ENCODE measurements around the gene EVPL. TPM values are rescaled to one million over a fixed set of nuclear protein-coding genes. Genes with fewer than 3 reads are reported as not detected.

Gene EVPL
- total RNA-seq, 2 donors from 2014 or later, result 4.9 to 13.0 TPM

DNA sequence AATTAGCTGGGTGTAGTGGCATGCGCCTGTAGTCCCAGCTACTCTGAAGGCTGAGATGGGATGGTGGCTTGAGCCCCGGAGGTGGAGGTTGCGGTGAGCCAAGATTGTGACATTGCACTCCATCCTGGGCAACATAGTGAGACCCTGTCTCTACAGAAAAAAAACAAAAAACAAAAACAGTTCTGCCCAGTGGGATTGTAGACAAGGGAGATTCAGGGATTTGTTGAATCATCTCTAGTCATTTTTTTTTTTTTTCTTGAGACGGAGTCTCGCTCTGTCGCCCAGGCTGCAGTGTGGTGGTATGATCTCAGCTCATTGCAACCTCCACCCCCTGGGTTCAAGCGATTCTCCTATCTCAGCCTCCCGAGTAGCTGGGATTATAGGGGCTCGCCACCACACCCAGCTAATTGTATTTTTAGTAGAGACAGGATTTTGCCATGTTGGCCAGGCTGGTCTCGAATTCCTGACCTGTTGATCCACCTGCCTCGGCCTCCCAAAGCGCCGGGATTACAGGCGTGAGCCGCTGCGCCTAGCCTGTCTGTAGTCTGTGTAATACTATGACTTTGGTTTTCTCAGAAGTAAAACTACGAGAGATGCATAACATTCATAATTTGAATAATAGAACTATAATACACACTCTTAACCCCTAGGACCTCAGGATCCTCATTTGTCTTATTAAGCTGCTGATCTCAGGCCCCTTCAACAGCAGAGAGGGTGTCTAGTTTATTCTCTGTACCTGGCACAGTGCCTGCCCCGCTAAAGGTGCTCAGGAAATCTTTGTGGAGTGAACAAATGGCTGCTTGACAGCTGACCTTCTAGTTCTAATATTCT, 46.7 kb downstream of the EVPL start:
- no peaks in the 10 kb centered on the region for H3K9me3 ChIP-seq
- no peaks in the 10 kb centered on the region for H3K36me3 ChIP-seq (replicated peaks in 1 of 2; ENCODE audit: insufficient read depth in 1 of 2, low read depth in 2 of 2)
- H3K27me3 ChIP-seq, result no peaks in the 10 kb centered on the region
- ATAC-seq (no peak), DNase-seq (peak in 1 of 4 donors; percentile 46)
- H3K4me3 ChIP-seq, result peak overlapping the region in 1 of 2 donors; percentile 74
- TF ChIP-seq CTCF (IDR thresholded peaks at IDR 0.05) (no peak), POLR2A (IDR thresholded peaks at IDR 0.05) (no peak)
- WGBS, 2 donors, result 71 to 86% methylated on average over 18 of the region's 18 CpGs
- H3K4me1 ChIP-seq, result peaks cover 77% of the 10 kb centered on the region
- intact Hi-C loops (cut with DNase I), result no loop called here
- H3K27ac ChIP-seq, result peak overlapping the region; percentile 97 to 99 (median 98)

- intact Hi-C loops (cut with DNase I), result no loop called here
- no peak for DNase-seq
- no peak for TF ChIP-seq CTCF (IDR thresholded peaks at IDR 0.05)
- TF ChIP-seq POLR2A (IDR thresholded peaks at IDR 0.05), result peak in 1 of 3 donors; percentile 60
These were observed 47.4 kb downstream of the EVPL start for GRCh38 chr17:75979705-75980187.

GRCh38 chr17:75978938-75979704, 48.0 kb downstream of the EVPL start, which contains the start of the genes ACOX1 and TEN1:
Gene ACOX1, minus strand, starts transcription at chr17:75979166. Its CDS starts 93 bp downstream, at chr17:75979073.
Gene TEN1, plus strand, starts transcription at chr17:75979240. Its CDS starts 6,953 bp downstream, at chr17:75986193.
- ATAC-seq (peak; percentile 87), DNase-seq (peak; percentile 98 to 99 (median 98))
- Histone ChIP-seq H3K27me3 (no peaks in the 10 kb centered on the region), H3K27ac (peak within 1 kb of the TSS; percentile 97 to 99 (median 98)), H3K36me3 (replicated peaks in 1 of 2; ENCODE audit: insufficient read depth in 1 of 2, low read depth in 2 of 2) (no peaks in the 10 kb centered on the region), H3K4me1 (peaks cover 78% of the 10 kb centered on the region), H3K9me3 (no peaks in the 10 kb centered on the region), H3K4me3 (peak within 1 kb of the TSS; percentile 69 to 74)
- TF ChIP-seq CTCF (IDR thresholded peaks at IDR 0.05), result peak in 6 of 7 experiments; percentile 29 to 56 (median 42)
- peak; percentile 93 to 98 (median 98) for TF ChIP-seq POLR2A (IDR thresholded peaks at IDR 0.05)
- intact Hi-C loops (cut with DNase I), result no loop called here
- 0 to 2% methylated on average over 19 to 72 of the region's 72 CpGs for WGBS, 2 donors

More at GRCh38 chr17:75979705-75980187, 47.4 kb downstream of the EVPL start:
- Histone ChIP-seq H3K27me3 (no peaks in the 10 kb centered on the region), H3K36me3 (replicated peaks in 1 of 2; ENCODE audit: insufficient read depth in 1 of 2, low read depth in 2 of 2) (no peaks in the 10 kb centered on the region), H3K9me3 (no peaks in the 10 kb centered on the region), H3K4me3 (peak overlapping the region; percentile 2 to 74), H3K27ac (peak overlapping the region; percentile 97 to 99 (median 98)), H3K4me1 (peaks cover 78% of the 10 kb centered on the region)
- peak; percentile 7 for ATAC-seq
- 6 to 12% methylated on average over 19 of the region's 19 CpGs for WGBS, 2 donors

- 20 to 26% methylated on average over 9 of the region's 9 CpGs for WGBS, 2 donors
- H3K27ac ChIP-seq, result peak overlapping the region; percentile 27 to 97 (median 64)
- no peak for ATAC-seq
These were observed 50.8 kb downstream of the EVPL start for GRCh38 chr17:75976175-75976848.

More at GRCh38 chr17:75976175-75976848, 50.8 kb downstream of the EVPL start:
- TF ChIP-seq POLR2A (IDR thresholded peaks at IDR 0.05) (peak in 2 of 3 donors; percentile 27 to 34), CTCF (IDR thresholded peaks at IDR 0.05) (no peak)
- Histone ChIP-seq H3K4me1 (peaks cover 76% of the 10 kb centered on the region), H3K4me3 (no peak overlapping the region), H3K27me3 (no peaks in the 10 kb centered on the region), H3K36me3 (replicated peaks in 1 of 2; ENCODE audit: insufficient read depth in 1 of 2, low read depth in 2 of 2) (peaks cover 0 to 2% of the 10 kb centered on the region in 2 donors), H3K9me3 (no peaks in the 10 kb centered on the region)
- DNase-seq, result no peak
- intact Hi-C loops (cut with DNase I), result no loop called here
